Measurements from ENCODE around the gene CREB3L4.

DNA sequence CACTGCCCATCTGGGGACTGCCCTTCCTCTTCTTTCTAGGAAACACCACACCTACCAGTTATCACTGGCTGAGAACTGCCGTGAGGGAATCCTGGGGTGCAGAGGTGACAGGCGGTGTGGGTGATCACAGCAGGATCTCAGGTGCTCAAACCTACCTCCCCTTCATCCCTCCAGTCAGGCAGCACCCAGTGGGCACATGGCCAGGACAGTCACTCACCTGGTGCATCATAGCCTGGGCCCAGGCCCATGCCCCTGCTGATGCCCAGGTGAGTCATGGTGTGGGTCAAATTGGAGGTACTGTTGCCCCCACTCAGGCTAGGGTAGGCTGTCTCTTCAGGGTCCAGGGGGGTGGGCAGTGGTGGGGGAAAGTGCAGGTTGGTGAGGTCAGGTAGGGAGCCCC, 15.9 kb upstream of the CREB3L4 start:
- TF ChIP-seq, protein P1, sequence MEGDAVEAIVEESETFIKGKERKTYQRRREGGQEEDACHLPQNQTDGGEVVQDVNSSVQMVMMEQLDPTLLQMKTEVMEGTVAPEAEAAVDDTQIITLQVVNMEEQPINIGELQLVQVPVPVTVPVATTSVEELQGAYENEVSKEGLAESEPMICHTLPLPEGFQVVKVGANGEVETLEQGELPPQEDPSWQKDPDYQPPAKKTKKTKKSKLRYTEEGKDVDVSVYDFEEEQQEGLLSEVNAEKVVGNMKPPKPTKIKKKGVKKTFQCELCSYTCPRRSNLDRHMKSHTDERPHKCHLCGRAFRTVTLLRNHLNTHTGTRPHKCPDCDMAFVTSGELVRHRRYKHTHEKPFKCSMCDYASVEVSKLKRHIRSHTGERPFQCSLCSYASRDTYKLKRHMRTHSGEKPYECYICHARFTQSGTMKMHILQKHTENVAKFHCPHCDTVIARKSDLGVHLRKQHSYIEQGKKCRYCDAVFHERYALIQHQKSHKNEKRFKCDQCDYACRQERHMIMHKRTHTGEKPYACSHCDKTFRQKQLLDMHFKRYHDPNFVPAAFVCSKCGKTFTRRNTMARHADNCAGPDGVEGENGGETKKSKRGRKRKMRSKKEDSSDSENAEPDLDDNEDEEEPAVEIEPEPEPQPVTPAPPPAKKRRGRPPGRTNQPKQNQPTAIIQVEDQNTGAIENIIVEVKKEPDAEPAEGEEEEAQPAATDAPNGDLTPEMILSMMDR (IDR thresholded peaks at IDR 0.05): no peak
- TF ChIP-seq POLR2A (IDR thresholded peaks at IDR 0.05): no peak
